Mesodermal cell (in vitro differentiated cells): ENCODE data around the gene SIK3.

Experiments used
- H3K27ac ChIP-seq: 2 replicates; pipeline ENCODE4 v1.7.0; 2013; ENCODE audit warnings: mild to moderate bottlenecking, low read depth, low read length, moderate library complexity; ENCODE audit not compliant: severe bottlenecking
- H3K36me3 ChIP-seq: 2 replicates; pipeline ENCODE4 v1.7.1; 2013; ENCODE audit warnings: mild to moderate bottlenecking, low read length, moderate library complexity; ENCODE audit not compliant: control insufficient read depth, insufficient read depth
- H3K4me1 ChIP-seq: one replicate; pipeline ENCODE4 v1.7.1; 2013; ENCODE audit warnings: mild to moderate bottlenecking, low read length; ENCODE audit not compliant: insufficient read depth, control insufficient read depth, poor library complexity, severe bottlenecking
- H3K4me3 ChIP-seq: 2 replicates; pipeline ENCODE4 v1.7.0; 2013; ENCODE audit warnings: low read length, control low read depth, mild to moderate bottlenecking; ENCODE audit not compliant: insufficient read depth, poor library complexity, severe bottlenecking; ENCODE audit errors: extremely low read depth
- H3K9me3 ChIP-seq: 2 replicates; pipeline ENCODE4 v1.7.1; 2013; ENCODE audit warnings: mild to moderate bottlenecking, low read length, moderate library complexity; ENCODE audit not compliant: control insufficient read depth
- WGBS, 2 experiments: methylation state at CpG; one replicate each; pipeline ENCODE4 v1.1.5; 2013; ENCODE audit warnings: missing lambda C conversion rate in 2 of 2; ENCODE audit not compliant: insufficient coverage in 2 of 2; 5-methylcytosine and 5-hydroxymethylcytosine counted together

The SIK3 gene

DNA sequence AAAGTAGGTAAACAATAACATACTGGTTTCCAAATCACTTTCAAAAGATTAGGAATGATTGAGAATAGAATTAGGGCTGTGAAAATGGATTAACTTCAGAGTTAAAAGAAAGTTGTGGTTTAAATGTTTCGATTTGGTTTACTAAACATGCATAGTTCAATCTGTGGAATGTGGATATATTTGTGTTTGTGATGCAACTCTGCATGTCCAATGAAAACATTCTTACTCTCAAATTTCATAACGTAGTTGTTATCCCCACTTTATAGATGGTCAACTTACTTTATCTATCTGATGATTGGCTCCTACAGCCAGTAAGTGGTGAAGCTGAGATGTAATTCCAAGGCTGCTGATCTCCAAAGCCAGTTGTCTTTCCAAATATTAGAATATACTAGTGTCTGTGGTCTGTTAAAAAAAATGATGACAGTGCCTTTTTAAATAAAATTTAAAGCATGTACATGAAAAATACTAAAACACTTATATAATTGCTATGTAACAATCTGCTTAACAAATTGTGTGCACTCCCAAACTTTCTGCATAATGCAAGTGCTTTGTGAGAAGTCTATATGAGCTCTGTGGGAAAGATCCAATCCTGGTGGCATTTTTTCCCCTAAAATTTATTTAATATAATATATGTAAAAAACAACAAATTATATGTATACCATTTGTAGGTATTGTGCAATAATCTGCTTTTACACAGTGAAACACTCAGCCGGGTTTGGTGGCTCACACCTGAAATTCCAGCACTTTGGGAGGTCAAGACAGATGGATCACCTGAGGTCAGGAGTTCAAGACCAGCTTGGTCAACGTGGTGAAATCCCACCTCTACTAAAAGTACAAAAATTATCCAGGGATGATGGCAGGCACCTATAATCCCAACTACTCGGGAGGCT is 9.7 kb upstream of the SIK3 start:
- H3K27ac ChIP-seq, result no peak overlapping the region
- H3K36me3 ChIP-seq, result no peaks in the 10 kb centered on the region
- no peaks in the 10 kb centered on the region for H3K9me3 ChIP-seq
- WGBS, 2 experiments, result 72 to 84% methylated on average over 2 to 3 of the region's 5 CpGs
- no peaks in the 10 kb centered on the region for H3K4me1 ChIP-seq
- no peak overlapping the region for H3K4me3 ChIP-seq

DNA sequence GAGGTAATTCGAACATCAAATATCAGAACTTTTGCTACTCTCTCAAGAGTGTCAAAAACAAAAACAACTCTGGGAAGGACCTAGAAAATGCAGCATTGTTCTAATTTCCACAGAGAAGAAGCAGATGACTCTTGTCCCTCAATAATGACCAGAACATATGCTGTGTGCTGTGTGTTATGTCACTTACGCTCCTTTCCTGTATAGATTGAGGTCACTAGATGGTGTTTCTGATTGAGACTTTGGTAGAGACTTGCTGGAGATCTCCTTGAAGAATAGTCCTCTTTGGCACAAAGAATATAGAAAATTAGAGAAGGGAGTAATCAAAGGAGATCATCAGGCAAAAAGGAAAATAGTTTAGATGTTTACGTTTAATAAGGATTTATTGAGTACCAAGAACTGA is 2.3 kb upstream of the SIK3 start:
- Histone ChIP-seq H3K4me1 (peaks cover 21% of the 10 kb centered on the region), H3K36me3 (no peaks in the 10 kb centered on the region), H3K9me3 (no peaks in the 10 kb centered on the region), H3K4me3 (no peak overlapping the region), H3K27ac (no peak overlapping the region)
- WGBS, 2 experiments, result 88 to 100% methylated on average over 2 of the region's 3 CpGs

DNA sequence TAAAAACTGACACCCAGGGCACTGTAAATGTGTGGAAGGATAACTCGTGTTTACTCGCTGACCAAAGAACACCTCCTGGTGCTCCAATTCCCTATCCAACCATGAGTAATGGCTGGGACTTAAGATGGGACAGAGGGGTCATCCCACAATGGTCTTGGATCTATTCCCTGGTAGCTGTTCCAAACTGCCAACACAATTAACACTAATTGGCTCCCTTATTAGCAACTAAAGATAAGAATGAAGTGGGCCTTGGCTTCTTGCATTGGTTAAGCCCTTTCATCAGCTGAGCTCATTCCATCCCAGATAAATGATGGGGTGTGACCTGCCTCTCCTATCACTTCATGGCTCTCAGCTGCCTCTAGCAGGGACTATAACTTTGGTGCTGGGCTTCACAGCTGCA is 1.5 kb upstream of the SIK3 start:
- no CpG with 5 or more reads among the region's 2 CpGs for WGBS, 2 experiments
- H3K27ac ChIP-seq, result no peak overlapping the region
- no peak overlapping the region for H3K4me3 ChIP-seq
- no peaks in the 10 kb centered on the region for H3K9me3 ChIP-seq
- H3K4me1 ChIP-seq, result peaks cover 30% of the 10 kb centered on the region
- H3K36me3 ChIP-seq, result no peaks in the 10 kb centered on the region

DNA sequence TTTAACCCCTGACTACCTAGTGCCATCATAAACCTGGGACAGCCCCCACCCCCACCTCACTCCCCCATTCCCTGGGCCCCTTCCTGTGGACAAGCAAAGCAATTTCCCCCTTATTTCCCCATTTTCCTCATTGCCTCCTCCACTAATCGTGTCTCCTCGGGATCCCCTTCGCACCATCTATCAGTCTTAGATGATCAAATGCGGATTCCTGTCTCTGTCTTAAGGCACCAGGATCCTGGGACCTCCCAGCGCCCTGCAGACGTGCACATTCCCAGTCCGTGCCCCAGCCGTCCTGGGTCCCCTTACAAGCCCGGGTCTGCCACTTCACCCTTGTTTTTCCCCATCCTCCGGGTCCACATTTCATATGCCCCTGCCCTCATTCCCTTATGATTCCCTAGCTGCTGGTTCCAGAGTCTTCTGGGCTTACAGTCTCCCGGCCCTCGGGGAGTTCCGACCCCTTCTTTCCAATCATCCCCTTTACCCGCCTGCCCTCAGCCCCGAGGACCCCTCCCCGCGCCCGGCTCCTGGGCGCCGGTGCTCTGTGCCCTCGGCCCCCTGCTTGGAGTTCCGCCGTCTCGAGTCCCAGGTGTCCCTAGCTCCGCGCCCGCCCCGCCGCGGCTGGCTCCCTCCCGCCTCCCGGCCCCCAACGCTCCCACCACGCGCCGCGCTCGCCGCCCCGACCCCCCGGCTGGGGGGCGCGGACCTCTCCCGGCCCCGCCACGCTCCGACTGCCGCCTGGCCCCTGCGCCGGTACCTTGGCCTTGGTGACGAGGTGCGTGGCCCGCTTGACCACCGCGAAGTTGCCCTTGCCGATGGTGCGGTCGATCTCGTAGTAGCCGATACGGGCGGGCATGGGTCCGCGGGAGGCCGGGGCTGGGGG is 599 bp downstream of the SIK3 start:
- 0 to 1% methylated on average over 33 to 50 of the region's 65 CpGs for WGBS, 2 experiments
- Histone ChIP-seq H3K27ac (peak overlapping the region; percentile 83), H3K4me3 (peak overlapping the region; percentile 84), H3K9me3 (no peaks in the 10 kb centered on the region), H3K36me3 (no peaks in the 10 kb centered on the region), H3K4me1 (peaks cover 34% of the 10 kb centered on the region)

DNA sequence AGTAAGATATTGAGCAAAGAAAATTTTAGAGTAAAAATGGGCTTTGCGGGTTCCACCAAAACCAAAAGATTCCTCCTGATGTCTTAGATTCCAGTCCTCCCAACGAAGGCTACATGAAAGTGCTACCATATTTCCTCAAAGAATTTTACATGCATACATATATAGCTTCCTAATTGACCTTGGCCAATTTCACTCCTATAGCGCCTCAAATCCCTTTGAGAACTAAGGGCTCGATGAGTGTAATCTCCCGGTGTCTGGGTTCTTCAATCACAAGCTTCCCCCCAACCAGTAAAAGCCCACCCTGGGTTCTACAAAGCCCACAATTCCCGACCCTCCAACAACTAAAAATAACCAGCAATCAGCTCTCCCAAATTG is 1.2 kb downstream of the SIK3 start:
- peaks cover 34% of the 10 kb centered on the region for H3K4me1 ChIP-seq
- H3K9me3 ChIP-seq, result no peaks in the 10 kb centered on the region
- H3K4me3 ChIP-seq, result peak overlapping the region; percentile 84
- peaks cover 4% of the 10 kb centered on the region for H3K36me3 ChIP-seq
- WGBS, 2 experiments, result 38 to 41% methylated on average over 5 to 6 of the region's 6 CpGs
- H3K27ac ChIP-seq, result peak overlapping the region; percentile 23

DNA sequence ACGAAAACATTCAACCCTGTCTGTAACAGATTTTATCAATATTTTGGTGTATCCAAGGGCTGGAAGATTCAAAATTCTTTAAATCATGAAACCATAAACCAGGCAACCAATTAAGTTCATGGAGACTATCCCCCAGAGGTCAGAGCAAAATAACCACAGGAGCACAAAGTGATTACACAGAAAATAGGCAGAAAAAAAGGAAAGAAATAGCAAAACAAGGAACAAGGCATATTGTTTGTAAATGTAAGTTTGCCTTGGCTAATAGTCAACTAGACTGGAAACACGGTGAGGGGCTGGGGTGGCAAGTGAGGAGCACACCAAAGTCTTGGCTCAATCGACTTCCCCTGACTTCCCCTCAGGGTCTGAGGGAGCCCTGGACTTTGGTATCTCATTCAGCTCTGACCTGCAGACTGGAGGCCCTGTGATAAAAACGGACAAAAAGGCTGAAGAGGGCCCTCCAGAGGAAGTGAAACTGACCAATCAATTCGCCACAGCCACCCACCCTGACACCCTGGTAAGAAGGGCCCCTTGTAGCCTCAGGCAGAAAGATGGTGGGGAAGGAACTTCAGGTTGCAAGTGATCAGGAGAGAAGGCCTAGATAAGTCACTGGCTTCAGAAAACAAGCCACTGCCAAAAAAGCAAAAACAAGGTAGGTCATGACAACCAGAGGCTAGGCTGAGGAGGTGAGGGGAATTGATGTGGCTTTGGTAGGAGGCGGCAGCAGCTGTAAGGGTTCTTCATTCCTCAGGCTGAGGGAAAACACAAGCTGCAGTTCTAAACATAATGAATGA is 1.8 kb downstream of the SIK3 start:
- H3K9me3 ChIP-seq, result no peaks in the 10 kb centered on the region
- WGBS, 2 experiments, result 29% methylated on average over 3 of the region's 6 CpGs
- H3K36me3 ChIP-seq, result peaks cover 5% of the 10 kb centered on the region
- H3K27ac ChIP-seq, result peak overlapping the region; percentile 23
- H3K4me3 ChIP-seq, result peak overlapping the region; percentile 84
- peaks cover 34% of the 10 kb centered on the region for H3K4me1 ChIP-seq

DNA sequence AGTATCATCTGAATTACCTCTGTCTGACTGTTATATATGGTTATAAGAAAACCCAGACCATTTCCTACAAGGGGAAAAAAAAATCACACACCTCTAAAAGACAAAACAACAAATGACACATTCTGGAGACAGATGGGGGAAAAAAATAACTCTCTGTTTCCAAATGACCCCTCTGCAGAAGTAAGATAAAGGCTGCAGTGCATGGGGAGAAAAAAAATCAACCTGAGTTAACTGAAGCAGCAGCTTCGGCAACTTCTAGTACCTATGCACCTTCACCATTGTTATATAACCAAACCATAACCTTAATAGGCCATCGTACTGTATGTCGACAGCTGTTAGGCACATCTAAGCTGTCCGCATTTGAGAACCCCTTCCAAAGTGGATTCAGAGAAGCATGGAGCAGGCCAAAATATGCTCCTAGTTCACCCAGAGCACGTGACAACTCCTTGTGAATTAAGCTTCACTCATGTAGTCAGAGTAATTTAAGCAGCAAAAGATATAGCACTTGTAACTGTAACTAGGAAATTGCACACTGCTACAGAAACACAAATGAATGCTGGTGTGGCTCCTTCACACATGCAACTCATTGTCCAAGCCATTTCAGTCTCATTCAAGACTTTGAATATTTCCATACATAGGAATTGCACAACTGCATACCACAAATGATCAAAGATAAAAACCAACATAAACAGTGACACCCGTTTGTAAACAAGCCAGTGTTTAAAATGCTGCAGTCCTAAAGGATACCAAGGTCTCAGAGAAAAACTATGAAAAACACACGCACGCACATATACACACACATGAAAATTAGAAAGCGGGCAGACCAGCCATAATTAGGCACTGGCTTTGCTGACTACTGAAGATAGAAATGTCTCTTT is 2.7 kb downstream of the SIK3 start:
- Histone ChIP-seq H3K4me1 (peaks cover 34% of the 10 kb centered on the region), H3K9me3 (no peaks in the 10 kb centered on the region), H3K36me3 (peaks cover 5% of the 10 kb centered on the region), H3K4me3 (peak overlapping the region; percentile 84), H3K27ac (peak overlapping the region; percentile 26)
- 78 to 93% methylated on average over 5 to 8 of the region's 9 CpGs for WGBS, 2 experiments

DNA sequence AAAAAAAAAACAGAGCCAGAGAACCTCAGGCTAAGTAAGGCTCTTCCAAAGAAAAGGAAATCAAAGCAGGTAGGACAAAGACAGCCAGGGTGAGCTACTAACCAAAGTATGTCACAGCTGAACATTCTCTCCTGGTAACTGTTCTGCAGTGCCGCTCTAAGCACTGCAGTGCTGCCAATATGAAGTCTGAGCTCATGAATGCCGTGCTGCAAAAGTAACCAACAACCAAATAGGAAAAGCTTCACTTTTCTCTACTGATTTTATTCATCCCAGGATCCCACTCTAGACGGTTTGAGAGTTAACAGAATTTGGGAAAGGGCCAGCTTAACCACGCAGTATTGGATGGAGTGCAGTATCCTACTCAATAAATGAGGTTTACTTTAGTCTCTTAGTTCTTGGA is 3.5 kb downstream of the SIK3 start:
- H3K36me3 ChIP-seq, result peaks cover 5% of the 10 kb centered on the region
- no peaks in the 10 kb centered on the region for H3K9me3 ChIP-seq
- 50 to 78% methylated on average over 2 of the region's 4 CpGs for WGBS, 2 experiments
- no peak overlapping the region for H3K27ac ChIP-seq
- no peak overlapping the region for H3K4me3 ChIP-seq
- peaks cover 34% of the 10 kb centered on the region for H3K4me1 ChIP-seq

DNA sequence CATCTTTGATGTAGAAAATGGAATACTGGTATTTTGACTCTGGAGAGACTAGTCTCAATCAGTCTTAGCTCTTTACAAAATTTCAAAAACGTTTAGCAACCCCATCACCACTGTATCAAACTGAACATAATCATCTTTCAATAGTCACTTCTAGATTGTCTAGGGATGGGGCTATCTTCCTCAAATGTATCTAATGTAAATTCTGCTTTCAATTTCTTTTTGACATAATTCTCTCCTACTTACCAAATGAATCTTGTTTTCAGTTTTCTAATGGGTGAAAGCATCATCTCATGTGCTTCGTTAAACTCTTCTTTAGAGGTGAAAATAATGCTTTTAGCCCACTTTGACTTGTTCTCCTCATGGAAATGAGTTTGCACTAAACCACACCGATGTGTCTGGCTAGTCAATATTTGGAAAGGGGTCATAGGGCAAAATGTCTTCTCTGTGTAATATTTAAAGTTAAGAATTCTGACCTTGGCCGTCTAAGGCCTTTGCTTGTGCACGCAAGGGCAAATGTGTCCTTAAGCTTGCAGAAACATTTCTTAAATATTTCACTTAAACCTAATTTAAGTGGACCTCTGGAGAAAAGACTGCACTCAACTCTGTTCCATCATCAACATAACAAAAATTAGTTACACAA is 5.2 kb downstream of the SIK3 start:
- Histone ChIP-seq H3K36me3 (peaks cover 5% of the 10 kb centered on the region), H3K9me3 (no peaks in the 10 kb centered on the region), H3K4me3 (no peak overlapping the region), H3K27ac (no peak overlapping the region), H3K4me1 (peaks cover 25% of the 10 kb centered on the region)
- 96 to 100% methylated on average over 1 to 3 of the region's 5 CpGs for WGBS, 2 experiments
